NT2/D1 (cell line): ENCODE results near the gene RNF157.

Experiments used
- DNase-seq: peaks from one replicate; pipeline ENCODE4 v3.0.0-alpha.2; 2011; ENCODE audit warnings: low read depth, low spot score
- H3K27me3 ChIP-seq: 2 replicates; pipeline ENCODE4 v1.6.0; 2011; ENCODE audit warnings: mild to moderate bottlenecking; ENCODE audit not compliant: insufficient read length, insufficient read depth
- H3K36me3 ChIP-seq: 2 replicates; pipeline ENCODE4 v1.6.1; 2011; ENCODE audit warnings: mild to moderate bottlenecking, low read length, mixed read lengths; ENCODE audit not compliant: insufficient read depth, insufficient read length
- H3K4me1 ChIP-seq: 2 replicates; pipeline ENCODE4 v1.5.1; 2011; ENCODE audit not compliant: insufficient read depth, insufficient read length
- H3K4me3 ChIP-seq: 2 replicates; pipeline ENCODE4 v1.5.1; 2011; ENCODE audit warnings: low read depth; ENCODE audit not compliant: insufficient read length
- H3K9ac ChIP-seq: 2 replicates; pipeline ENCODE4 v1.6.0; 2011; ENCODE audit warnings: low read depth; ENCODE audit not compliant: insufficient read length
- H3K9me3 ChIP-seq: 2 replicates; pipeline ENCODE4 v1.5.1; 2011; ENCODE audit warnings: mild to moderate bottlenecking, low read length; ENCODE audit not compliant: insufficient read depth
- SUZ12 ChIP-seq: IDR thresholded peaks from 2 replicates; pipeline ENCODE4 v1.6.1; 2011; ENCODE audit not compliant: insufficient read length, insufficient read depth; ENCODE audit errors: extremely low read depth
- YY1 ChIP-seq: IDR thresholded peaks from 2 replicates; pipeline ENCODE4 v1.6.1; 2011; ENCODE audit not compliant: insufficient read length, insufficient read depth
- ZNF274 ChIP-seq: IDR thresholded peaks from 2 replicates; pipeline ENCODE4 v1.6.1; 2011; ENCODE audit warnings: mild to moderate bottlenecking, low read depth, low read length

Gene RNF157

GRCh38 chr17:76272541-76273444 is 32.5 kb upstream of the RNF157 start:
- Histone ChIP-seq H3K4me1 (peaks cover 46% of the 10 kb centered on the region), H3K9me3 (no peaks in the 10 kb centered on the region), H3K9ac (peak overlapping the region; percentile 13), H3K36me3 (peaks cover 18% of the 10 kb centered on the region), H3K27me3 (no peaks in the 10 kb centered on the region), H3K4me3 (no peak overlapping the region)
- no peak for DNase-seq
- TF ChIP-seq ZNF274 = no peak
- TF ChIP-seq SUZ12 = no peak

DNA sequence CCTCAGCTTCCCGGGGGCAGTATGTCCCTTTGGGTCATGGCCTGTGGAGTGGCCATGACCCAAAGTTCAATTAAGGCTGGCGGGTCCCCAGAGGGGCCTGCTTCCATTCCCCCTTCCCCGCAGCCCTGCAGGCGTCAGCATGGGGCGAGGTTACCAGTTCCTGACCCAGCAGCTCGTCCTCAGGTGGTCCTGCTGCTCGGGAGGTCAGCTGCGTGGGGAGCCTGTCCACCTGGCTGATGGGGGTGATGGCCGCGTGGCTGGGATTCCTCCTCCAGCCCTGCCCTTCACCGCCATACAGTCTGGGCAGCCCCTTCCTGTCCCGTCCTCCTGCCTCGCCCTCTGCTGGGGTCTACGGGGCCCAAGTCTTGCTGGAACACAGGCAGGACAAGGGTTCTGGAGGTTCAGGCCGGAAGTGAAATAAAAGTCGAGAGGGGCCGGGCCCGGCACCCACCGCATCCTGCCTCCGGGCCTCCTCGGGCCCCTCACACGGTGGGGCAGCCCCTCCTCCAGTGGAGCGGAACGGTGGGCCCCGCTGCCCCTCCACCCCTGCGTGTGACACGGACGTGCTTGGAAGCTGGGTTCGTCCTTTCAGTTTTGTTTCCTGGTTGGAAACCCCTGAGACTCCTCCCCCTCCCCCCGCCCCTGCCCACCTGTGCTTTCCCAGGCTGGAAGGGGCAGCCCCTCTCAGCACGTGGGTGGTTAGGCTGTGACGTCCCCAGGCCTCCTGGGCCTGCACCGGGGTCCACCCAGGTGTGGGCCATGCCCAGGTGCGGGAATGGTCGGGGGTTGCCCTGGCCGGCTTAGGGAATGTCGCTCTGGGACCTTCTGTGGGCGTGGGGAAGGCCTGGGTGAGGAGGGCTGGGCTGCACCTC is 31.6 kb upstream of the RNF157 start:
- peaks cover 42% of the 10 kb centered on the region for H3K4me1 ChIP-seq
- no peak overlapping the region for H3K4me3 ChIP-seq
- H3K9ac ChIP-seq = peak overlapping the region; percentile 51
- TF ChIP-seq SUZ12 (no peak), ZNF274 (no peak), YY1 (no peak)
- H3K27me3 ChIP-seq = no peaks in the 10 kb centered on the region
- peaks cover 18% of the 10 kb centered on the region for H3K36me3 ChIP-seq
- no peaks in the 10 kb centered on the region for H3K9me3 ChIP-seq
- no peak for DNase-seq

DNA sequence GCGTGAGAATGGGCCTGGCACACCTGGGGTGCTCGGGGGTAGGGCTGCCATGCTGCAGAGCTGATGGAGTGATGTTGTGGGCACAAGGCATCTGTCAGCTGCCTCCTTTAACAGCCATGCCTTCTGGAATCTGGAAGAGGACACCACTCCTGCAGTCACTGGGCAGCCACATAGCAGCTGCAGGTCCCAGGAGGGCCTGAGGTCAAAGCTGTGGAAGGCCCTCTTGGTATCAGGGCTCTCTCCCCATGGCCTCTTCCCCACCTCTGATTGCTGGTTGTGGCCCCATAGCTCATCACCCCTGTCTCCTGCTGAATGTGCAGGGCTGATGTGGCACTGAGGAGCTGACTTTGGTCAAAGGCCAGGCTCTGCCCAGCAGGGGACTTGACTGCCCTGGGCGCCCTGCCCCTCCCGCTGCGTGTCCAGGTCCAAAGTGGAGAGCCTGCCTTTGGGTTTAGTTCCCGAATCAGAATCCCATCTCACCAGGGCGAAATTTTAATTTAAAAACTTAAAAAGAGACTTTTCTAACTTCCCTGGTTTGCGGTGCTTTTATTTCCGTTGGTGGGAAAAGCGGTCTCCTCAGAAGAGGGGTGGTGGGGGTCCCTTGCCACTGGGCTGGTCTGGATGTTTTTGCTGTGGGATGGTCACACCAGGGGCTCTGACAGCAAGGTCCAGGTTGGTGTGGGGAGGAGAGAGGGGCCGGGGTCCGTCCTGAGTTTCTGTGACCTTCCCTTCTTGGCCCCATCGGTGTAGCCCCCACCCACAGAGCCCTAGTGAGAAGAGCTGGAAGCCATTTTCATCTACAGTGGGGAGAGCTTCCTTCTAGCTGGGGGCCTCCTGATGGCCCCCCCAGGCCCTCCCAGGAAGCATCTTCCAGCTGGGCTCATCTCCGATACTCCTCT is 30.7 kb upstream of the RNF157 start:
- no peak overlapping the region for H3K4me3 ChIP-seq
- H3K9ac ChIP-seq = peak overlapping the region; percentile 51
- peaks cover 41% of the 10 kb centered on the region for H3K4me1 ChIP-seq
- peaks cover 18% of the 10 kb centered on the region for H3K36me3 ChIP-seq
- DNase-seq = no peak
- no peaks in the 10 kb centered on the region for H3K27me3 ChIP-seq
- no peaks in the 10 kb centered on the region for H3K9me3 ChIP-seq
- no peak for TF ChIP-seq ZNF274
- TF ChIP-seq SUZ12 = no peak
- no peak for TF ChIP-seq YY1

DNA sequence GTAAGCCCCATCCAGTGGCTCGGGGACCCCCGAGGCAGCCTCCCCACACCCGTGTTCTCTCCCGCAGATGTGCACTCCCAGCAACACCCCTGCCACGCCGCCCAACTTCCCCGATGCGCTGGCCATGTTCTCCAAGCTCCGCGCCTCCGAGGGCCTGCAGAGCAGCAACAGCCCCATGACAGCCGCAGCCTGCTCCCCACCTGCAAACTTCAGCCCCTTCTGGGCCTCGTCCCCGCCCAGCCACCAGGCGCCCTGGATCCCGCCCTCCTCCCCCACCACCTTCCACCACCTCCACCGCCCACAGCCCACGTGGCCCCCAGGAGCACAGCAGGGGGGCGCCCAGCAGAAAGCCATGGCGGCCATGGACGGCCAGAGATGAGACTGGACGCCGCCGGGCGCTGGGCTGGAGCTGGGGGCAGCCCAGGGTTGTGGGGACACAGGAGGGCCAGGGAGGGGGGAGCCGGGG is 29.9 kb upstream of the RNF157 start:
- peaks cover 37% of the 10 kb centered on the region for H3K4me1 ChIP-seq
- no peak overlapping the region for H3K4me3 ChIP-seq

DNA sequence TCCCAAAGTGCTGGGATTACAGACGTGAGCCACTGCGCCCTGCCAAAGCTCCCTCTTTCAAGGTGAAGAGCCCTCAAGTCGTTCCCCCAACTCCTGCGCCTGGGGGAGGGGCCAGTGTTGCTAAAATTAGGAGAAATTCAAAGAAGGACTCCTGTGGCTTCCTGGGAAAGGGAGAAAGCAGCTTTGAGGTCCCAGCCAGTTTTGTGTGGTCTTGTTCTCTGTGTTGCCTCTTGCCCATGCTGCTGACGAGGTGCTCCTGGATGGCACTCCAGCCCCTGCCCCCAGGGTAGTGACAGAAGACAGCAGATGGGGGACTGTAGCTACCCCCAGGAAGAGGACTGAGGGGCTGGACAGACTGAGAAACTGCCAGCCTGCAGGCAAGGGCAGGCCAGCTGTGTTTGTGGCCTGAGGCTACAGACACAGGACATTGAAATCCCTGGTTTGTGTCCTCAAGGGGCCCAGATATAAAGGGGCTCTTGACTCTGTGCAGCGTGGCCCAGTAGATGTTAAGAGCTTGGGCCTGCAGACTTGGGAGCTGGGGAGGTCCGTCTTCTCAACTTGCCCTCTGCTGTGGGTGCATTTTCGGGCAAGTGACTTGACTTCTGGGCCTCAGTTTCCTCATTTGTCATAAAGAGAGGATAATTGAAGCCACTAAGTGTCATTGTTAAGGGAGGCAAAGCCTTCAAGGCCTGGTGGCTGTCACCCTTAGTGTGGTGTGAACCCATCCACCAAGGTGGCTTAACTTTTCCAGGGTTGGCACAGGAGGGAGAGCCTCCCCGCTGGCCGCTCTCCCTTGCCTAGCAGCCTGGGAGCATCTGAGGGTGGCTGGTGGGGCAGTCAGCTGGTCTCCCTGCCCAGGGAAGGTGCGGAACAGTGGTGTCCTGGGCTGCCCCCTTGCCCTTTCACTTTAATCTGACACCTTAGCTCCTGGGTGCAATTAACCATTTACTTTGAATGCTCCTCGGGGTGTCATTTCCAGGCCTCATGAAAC is 29.0 kb upstream of the RNF157 start:
- H3K27me3 ChIP-seq = no peaks in the 10 kb centered on the region
- H3K36me3 ChIP-seq = peaks cover 14% of the 10 kb centered on the region
- TF ChIP-seq ZNF274 (no peak), YY1 (no peak), SUZ12 (no peak)
- peaks cover 35% of the 10 kb centered on the region for H3K4me1 ChIP-seq
- H3K4me3 ChIP-seq = no peak overlapping the region
- DNase-seq = no peak
- H3K9me3 ChIP-seq = no peaks in the 10 kb centered on the region
- peak overlapping the region; percentile 45 for H3K9ac ChIP-seq

More for the DNA sequence above, 29.9 kb upstream of the RNF157 start:
- Histone ChIP-seq H3K9me3 (no peaks in the 10 kb centered on the region), H3K27me3 (no peaks in the 10 kb centered on the region), H3K9ac (no peak overlapping the region), H3K36me3 (peaks cover 15% of the 10 kb centered on the region)
- no peak for TF ChIP-seq SUZ12
- no peak for TF ChIP-seq ZNF274
- TF ChIP-seq YY1 = no peak
- no peak for DNase-seq
